ENCODE measurements around the gene SCYL3.

GRCh38 chr1:169929210-169929526 is 35.5 kb upstream of the SCYL3 start:
- TF ChIP-seq CTCF (IDR thresholded peaks at IDR 0.05) (no peak), POLR2A (IDR thresholded peaks at IDR 0.05) (no peak)
